HG02623 (cell line): Measurements from ENCODE around the gene AMMECR1.
A peak's percentile ranks its signal among the peaks of the same experiment; 100 is the strongest.

Source experiments
- ATAC-seq: cut with Tn5 transposase; IDR thresholded peaks from one replicate; pipeline ENCODE4 v1.9.1; 2021; ENCODE audit warnings: moderate library complexity; ENCODE audit not compliant: unreplicated experiment

The AMMECR1 gene

DNA sequence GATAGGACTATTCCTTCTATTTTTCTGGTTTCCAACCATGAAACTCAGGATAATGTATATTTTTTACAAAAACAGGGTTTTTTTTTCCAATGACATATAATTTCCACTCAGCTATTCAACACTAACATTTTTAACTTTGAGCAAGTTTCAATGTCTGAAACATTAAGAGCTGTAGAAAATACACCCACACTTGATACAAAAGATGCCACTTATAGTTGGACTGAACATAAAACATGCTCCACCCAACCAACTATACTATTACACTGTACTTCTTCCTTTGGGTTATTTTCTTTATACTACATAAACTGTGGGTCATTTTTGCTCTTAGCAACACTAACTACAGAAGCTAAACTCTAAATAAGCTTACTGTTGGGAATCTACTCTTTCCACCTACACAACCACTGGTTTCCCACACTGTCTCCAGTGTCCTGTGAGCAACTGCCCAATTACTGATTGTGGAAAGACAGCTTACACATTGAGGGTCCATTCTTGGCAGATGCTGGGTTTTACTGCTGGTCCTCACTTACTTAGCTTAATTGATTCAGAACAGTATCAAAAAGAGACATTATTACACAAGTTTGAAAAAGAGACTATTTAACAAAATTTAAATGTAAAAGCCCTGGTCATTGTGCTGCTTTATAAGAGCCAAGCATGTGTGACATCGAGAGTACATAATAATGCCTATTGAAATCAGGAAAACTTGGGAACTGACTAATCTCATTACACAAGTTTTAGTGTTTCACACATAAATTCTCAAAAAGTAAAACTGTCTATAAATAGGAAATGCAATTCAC is 6.3 kb downstream of the AMMECR1 start:
- no peak for ATAC-seq

DNA sequence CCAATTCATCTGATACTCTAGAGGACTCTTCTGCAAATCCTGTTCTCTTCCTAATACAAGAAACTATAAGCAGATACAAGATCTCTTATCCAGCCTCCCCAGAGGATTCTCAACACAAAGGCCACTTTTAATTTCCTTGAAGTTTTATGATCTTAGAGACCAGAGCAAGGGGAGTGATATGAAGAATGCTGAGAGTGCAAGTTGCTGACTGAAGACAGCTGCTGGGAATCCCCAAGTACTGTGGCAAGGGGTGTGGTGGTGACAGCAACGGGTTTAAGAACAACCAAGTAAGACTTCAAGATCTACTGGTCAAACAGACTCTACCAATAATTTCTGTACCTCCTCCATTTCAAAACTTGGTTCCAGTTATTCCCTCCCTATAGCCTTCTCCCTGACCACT is 7.0 kb downstream of the AMMECR1 start:
- peak; percentile 93 for ATAC-seq

DNA sequence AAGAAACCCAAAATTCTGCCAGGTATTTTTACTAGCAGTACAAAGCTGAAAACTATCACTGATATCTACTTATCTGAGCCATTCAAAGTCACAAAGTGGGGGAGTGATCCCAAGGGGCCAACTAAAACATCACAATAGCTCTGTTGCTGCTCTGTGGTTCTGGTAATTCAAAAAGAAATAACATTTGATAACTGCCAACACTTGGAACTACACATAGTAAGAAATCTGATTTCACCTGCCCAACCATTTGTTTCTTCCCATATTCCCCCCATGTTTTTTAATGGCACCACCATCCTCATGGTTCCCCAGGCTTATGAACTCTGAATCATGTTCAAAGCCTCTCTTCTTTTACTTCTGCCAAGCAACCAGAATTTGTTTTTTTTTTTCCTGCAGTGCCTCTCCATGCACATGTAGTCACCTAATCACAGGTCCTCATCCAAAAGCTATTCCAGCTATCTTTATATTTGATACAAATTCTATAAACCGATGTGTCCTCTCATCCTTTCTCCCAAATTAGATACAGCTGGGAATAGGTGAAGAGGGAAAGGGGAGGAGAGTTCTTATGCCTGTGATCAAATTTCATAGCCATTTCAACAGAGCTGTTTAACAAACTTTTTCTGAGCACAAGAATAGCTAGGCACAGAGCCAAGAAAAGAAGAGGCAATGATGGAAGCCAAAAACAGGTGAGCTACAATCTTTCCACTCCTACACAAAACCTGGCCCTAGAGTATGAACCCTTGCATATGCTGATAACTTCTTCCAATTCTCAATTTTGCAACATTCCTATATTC is 7.7 kb downstream of the AMMECR1 start:
- no peak for ATAC-seq

DNA sequence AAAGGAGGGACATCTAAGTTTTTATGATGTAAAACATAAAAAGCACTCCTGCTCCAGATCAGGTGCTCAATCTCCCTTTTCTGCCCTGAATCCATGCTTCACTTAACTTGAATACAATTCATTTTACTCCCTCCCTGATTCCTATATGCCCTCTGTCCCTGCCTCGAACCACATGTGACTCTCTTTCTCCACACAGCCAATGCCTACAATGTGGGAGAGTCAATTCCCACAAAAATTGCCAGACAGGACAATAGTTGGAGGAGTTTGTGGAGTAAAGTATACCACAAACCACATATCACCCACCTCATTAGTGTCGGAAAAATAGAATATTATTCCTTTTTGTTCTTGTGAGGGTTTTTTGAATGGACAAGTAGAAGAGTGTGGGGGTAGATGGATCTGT is 9.7 kb downstream of the AMMECR1 start:
- ATAC-seq, result no peak

DNA sequence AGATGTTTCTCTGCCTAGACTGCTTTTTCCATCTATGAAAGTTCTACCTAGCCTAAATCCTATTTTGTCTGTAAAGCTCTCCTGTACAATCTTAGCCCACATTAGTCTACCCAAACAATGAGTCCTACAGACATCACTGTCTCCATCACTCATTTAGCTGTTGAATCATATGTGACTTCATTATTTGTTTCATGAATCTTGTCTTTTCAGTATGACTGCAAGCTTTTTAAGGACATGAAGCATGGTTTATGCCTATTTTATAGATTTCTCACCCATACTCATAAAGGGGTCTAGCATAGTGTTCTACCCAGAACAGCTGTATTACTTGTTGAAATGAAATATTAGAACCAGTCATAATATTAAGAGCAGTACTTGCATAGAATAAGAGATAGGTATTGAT is 13.0 kb downstream of the AMMECR1 start:
- ATAC-seq, result no peak

- ATAC-seq, result no peak
Measured at GRCh38 chrX:110304371-110304770, 13.5 kb downstream of the AMMECR1 start.

GRCh38 chrX:110302975-110303374 is 14.9 kb downstream of the AMMECR1 start:
- ATAC-seq, result no peak

DNA sequence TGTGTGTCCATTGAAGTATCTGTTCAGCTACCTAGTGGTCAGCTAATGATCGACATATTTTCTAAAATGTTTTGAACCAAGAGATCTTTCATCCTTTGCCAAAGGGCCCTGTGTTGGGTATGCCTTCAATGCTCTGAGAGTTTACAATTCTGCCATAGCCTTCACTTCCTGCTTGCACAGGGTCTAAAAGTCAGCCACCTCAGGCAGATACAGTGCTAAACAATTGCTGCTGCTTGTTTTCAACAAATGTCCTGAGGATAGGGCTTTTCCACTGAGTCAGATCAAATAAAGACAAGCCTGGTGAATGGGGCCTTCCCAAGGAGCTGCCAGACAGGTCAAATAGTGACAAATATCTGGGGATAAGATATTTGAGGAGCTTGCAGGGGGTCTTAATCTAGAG is 16.7 kb downstream of the AMMECR1 start:
- ATAC-seq, result no peak

- no peak for ATAC-seq
Measured at GRCh38 chrX:110294087-110294486, 23.8 kb downstream of the AMMECR1 start.

GRCh38 chrX:110293658-110294057 is 24.2 kb downstream of the AMMECR1 start:
- no peak for ATAC-seq

- no peak for ATAC-seq
Measured at GRCh38 chrX:110287605-110288004, 30.3 kb downstream of the AMMECR1 start.

DNA sequence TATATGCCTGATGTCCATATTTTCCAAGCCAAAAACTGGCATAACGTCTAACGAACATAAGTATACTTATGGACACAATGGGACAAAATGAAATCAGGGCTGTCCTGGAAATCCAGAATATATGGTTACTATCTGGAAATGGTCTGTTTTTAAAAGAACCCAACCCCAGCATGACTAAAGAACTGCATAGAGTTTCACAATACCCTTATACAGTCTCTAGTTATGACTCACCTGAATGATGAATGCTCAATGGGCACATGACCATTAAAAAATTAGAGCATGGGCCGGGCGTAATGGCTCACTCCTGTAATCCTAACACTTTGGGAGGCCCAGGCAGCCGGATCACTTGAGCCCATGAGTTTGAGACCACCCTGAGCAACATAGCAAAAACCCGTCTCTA is 31.8 kb downstream of the AMMECR1 start:
- no peak for ATAC-seq

GRCh38 chrX:110284159-110284558 is 33.7 kb downstream of the AMMECR1 start:
- ATAC-seq, result no peak

GRCh38 chrX:110282922-110283321 is 35.0 kb downstream of the AMMECR1 start:
- ATAC-seq, result no peak

- ATAC-seq, result no peak
Measured at GRCh38 chrX:110281377-110281776, 36.5 kb downstream of the AMMECR1 start.

GRCh38 chrX:110280954-110281353 is 36.9 kb downstream of the AMMECR1 start:
- ATAC-seq, result no peak

- no peak for ATAC-seq
Measured at GRCh38 chrX:110277609-110278008, 40.3 kb downstream of the AMMECR1 start.

- ATAC-seq, result peak; percentile 93
Measured at GRCh38 chrX:110276778-110277177, 41.1 kb downstream of the AMMECR1 start.

DNA sequence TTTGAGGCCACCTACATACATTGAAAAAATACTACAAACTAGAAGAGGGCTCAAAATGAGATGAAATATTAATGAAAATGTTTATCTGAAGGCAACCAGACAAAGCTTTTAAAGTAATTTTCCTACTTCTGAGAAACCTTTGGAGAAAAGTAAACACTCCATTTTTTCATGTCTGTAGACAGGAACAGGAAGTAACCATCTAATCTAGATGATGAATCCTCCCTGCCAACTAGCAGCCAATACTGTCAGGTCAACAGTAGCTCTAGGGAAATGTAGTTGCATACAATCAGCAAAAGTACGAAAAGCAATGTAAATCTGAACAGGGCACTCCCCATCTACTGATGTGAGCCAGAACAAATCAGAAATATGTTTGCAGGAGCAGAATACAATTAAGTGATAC is 49.0 kb downstream of the AMMECR1 start:
- no peak for ATAC-seq

GRCh38 chrX:110268395-110268794 is 49.5 kb downstream of the AMMECR1 start:
- no peak for ATAC-seq

- no peak for ATAC-seq
Measured at GRCh38 chrX:110267874-110268273, 50.0 kb downstream of the AMMECR1 start.

GRCh38 chrX:110265661-110266060 is 52.2 kb downstream of the AMMECR1 start:
- no peak for ATAC-seq
